ENCODE results near the gene KCNK5. TPM values are rescaled to one million over a fixed set of nuclear protein-coding genes. Genes with fewer than 3 reads are reported as not detected.

The KCNK5 gene
- polyA plus RNA-seq, 1 donor: 31.4 TPM

GRCh38 chr6:39166912-39167290 is 62.4 kb downstream of the KCNK5 start:
- WGBS (ENCODE audit: insufficient coverage, low lambda C conversion rate): no CpG with 5 or more reads among the region's 5 CpGs
- no peaks in the 10 kb centered on the region for H3K27me3 ChIP-seq (ENCODE audit: control insufficient read depth, insufficient read depth, low read length)
- H3K36me3 ChIP-seq (ENCODE audit: control insufficient read depth, insufficient read depth, low read length): no peaks in the 10 kb centered on the region
- H3K9me3 ChIP-seq (ENCODE audit: control insufficient read depth, low read depth, low read length): peaks cover 3% of the 10 kb centered on the region
- no peak overlapping the region for H3K4me3 ChIP-seq (ENCODE audit: low read length)
- peak in 1 of 2 donors; percentile 63 for DNase-seq
- peaks cover 8% of the 10 kb centered on the region for H3K4me1 ChIP-seq (ENCODE audit: control insufficient read depth, insufficient read depth, low read length)
- no peak overlapping the region for H3K27ac ChIP-seq (ENCODE audit: low read length)

DNA sequence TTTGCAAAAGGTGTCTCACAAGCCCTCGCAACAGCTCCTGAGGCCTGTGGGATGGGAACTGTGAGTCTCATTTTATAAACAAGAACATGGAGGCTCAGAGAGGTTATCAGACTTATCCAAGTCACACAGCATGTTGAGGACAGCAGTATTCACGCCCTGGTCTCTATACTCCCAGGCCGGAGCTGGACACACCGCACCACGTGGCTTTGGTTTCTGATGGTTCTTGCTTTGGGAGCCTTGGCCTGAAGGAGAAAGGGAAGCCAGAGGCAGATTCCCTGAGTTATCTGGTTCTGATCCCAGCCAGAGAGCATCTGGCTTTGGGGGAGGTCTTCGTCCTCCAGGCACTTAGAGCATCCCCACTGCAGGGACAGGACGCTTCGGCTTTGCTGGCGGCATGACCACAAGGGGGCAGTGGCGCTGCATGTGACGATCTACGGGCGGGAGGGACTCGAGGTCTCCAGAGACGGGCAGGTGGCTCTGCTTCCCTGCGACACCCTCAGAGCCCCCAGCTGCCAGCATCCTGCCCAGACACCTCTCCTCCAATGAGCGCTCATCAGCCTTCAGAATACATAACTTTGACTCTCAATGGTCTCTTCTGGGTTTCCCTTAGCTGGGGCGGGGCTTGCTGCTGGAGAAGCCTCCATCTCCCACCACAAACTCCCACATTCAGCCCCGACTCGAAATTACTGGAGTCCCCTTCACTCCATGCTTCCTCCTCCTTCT is 62.9 kb downstream of the KCNK5 start:
- Histone ChIP-seq H3K4me3 (ENCODE audit: low read length) (no peak overlapping the region), H3K4me1 (ENCODE audit: control insufficient read depth, insufficient read depth, low read length) (peaks cover 8% of the 10 kb centered on the region), H3K27ac (ENCODE audit: low read length) (no peak overlapping the region), H3K27me3 (ENCODE audit: control insufficient read depth, insufficient read depth, low read length) (no peaks in the 10 kb centered on the region), H3K36me3 (ENCODE audit: control insufficient read depth, insufficient read depth, low read length) (no peaks in the 10 kb centered on the region), H3K9me3 (ENCODE audit: control insufficient read depth, low read depth, low read length) (no peaks in the 10 kb centered on the region)
- DNase-seq: peak; percentile 71 to 77
- WGBS (ENCODE audit: insufficient coverage, low lambda C conversion rate): 0% methylated on average over 1 of the region's 20 CpGs

GRCh38 chr6:39157511-39157910 is 71.8 kb downstream of the KCNK5 start:
- Histone ChIP-seq H3K4me1 (ENCODE audit: control insufficient read depth, insufficient read depth, low read length) (no peaks in the 10 kb centered on the region), H3K27me3 (ENCODE audit: control insufficient read depth, insufficient read depth, low read length) (peaks cover 2% of the 10 kb centered on the region), H3K4me3 (ENCODE audit: low read length) (no peak overlapping the region), H3K36me3 (ENCODE audit: control insufficient read depth, insufficient read depth, low read length) (no peaks in the 10 kb centered on the region), H3K9me3 (ENCODE audit: control insufficient read depth, low read depth, low read length) (no peaks in the 10 kb centered on the region), H3K27ac (ENCODE audit: low read length) (no peak overlapping the region)
- WGBS (ENCODE audit: insufficient coverage, low lambda C conversion rate): no CpG with 5 or more reads among the region's 3 CpGs
- no peak for DNase-seq

DNA sequence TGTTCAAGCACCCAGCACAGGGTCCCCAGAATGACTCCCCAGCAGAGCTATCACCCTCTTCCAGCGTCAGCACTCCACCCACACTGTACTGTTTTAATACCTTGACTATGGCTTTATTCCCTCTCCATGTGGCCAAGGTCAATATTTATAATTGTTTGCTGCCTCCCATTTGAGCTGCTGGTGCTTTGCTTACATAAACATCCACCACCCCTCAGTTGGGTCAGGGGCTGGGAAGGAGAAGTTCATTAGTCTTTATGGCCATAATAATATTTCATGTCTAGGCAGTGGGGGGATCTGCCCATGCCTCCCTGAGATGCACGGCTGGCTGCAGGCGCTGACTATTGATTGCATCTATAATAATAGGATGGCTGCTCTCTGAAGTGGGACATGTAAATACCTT is 72.5 kb downstream of the KCNK5 start:
- WGBS (ENCODE audit: insufficient coverage, low lambda C conversion rate): no CpG with 5 or more reads among the region's 3 CpGs
- Histone ChIP-seq H3K27ac (ENCODE audit: low read length) (no peak overlapping the region), H3K4me1 (ENCODE audit: control insufficient read depth, insufficient read depth, low read length) (no peaks in the 10 kb centered on the region), H3K27me3 (ENCODE audit: control insufficient read depth, insufficient read depth, low read length) (peaks cover 8% of the 10 kb centered on the region), H3K36me3 (ENCODE audit: control insufficient read depth, insufficient read depth, low read length) (no peaks in the 10 kb centered on the region), H3K4me3 (ENCODE audit: low read length) (no peak overlapping the region), H3K9me3 (ENCODE audit: control insufficient read depth, low read depth, low read length) (no peaks in the 10 kb centered on the region)
- no peak for DNase-seq

- 100% methylated on average over 1 of the region's 4 CpGs for WGBS (ENCODE audit: insufficient coverage, low lambda C conversion rate)
- no peaks in the 10 kb centered on the region for H3K9me3 ChIP-seq (ENCODE audit: control insufficient read depth, low read depth, low read length)
- H3K27me3 ChIP-seq (ENCODE audit: control insufficient read depth, insufficient read depth, low read length): peaks cover 13% of the 10 kb centered on the region
- H3K27ac ChIP-seq (ENCODE audit: low read length): no peak overlapping the region
- H3K4me3 ChIP-seq (ENCODE audit: low read length): no peak overlapping the region
- H3K36me3 ChIP-seq (ENCODE audit: control insufficient read depth, insufficient read depth, low read length): no peaks in the 10 kb centered on the region
- H3K4me1 ChIP-seq (ENCODE audit: control insufficient read depth, insufficient read depth, low read length): no peaks in the 10 kb centered on the region
- no peak for DNase-seq
Observed at GRCh38 chr6:39154705-39155104, 74.6 kb downstream of the KCNK5 start.

DNA sequence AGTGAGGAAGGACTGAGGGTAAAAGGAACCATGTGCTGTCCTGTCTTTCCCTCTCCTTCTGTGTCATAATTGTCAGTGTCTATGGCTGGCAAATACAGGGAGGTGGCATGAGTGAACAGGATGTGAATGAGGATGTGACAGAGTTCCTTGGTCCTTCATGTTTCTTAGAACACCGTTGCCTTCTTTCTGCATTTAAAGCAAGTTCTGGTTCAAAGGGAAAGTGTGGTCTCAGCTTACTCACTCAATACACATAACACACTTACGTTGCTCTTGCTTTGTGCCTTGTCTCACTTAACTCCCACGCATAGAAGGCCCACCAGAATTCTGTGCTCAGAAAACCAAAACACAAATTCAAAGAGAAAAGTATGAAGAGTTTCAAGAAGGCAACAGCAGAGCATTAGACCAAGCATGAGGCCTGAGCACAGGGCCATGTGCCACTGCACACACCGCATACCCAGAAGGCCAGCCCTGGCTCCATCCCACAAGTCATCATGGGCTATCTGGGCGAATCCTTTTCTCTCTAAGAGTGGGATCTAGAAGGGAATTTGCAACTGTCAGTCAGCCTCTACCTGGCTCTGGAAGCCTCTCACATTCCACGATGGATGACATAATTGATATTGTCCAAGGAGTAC is 75.4 kb downstream of the KCNK5 start:
- WGBS (ENCODE audit: insufficient coverage, low lambda C conversion rate): no CpG with 5 or more reads among the region's 6 CpGs
- no peaks in the 10 kb centered on the region for H3K36me3 ChIP-seq (ENCODE audit: control insufficient read depth, insufficient read depth, low read length)
- no peak for DNase-seq

GRCh38 chr6:39152262-39152661 is 77.0 kb downstream of the KCNK5 start:
- Histone ChIP-seq H3K9me3 (ENCODE audit: control insufficient read depth, low read depth, low read length) (no peaks in the 10 kb centered on the region), H3K36me3 (ENCODE audit: control insufficient read depth, insufficient read depth, low read length) (no peaks in the 10 kb centered on the region)
- 76% methylated on average over 5 of the region's 5 CpGs for WGBS (ENCODE audit: insufficient coverage, low lambda C conversion rate)

More for the DNA sequence above, 75.4 kb downstream of the KCNK5 start:
- peaks cover 13% of the 10 kb centered on the region for H3K27me3 ChIP-seq (ENCODE audit: control insufficient read depth, insufficient read depth, low read length)
- no peak overlapping the region for H3K4me3 ChIP-seq (ENCODE audit: low read length)
- H3K9me3 ChIP-seq (ENCODE audit: control insufficient read depth, low read depth, low read length): no peaks in the 10 kb centered on the region
- H3K4me1 ChIP-seq (ENCODE audit: control insufficient read depth, insufficient read depth, low read length): no peaks in the 10 kb centered on the region
- H3K27ac ChIP-seq (ENCODE audit: low read length): no peak overlapping the region

GRCh38 chr6:39151211-39151610 is 78.1 kb downstream of the KCNK5 start:
- Histone ChIP-seq H3K9me3 (ENCODE audit: control insufficient read depth, low read depth, low read length) (no peaks in the 10 kb centered on the region), H3K27me3 (ENCODE audit: control insufficient read depth, insufficient read depth, low read length) (peaks cover 21% of the 10 kb centered on the region), H3K4me3 (ENCODE audit: low read length) (no peak overlapping the region), H3K4me1 (ENCODE audit: control insufficient read depth, insufficient read depth, low read length) (no peaks in the 10 kb centered on the region), H3K27ac (ENCODE audit: low read length) (no peak overlapping the region), H3K36me3 (ENCODE audit: control insufficient read depth, insufficient read depth, low read length) (no peaks in the 10 kb centered on the region)
- no peak for DNase-seq
- 70% methylated on average over 2 of the region's 3 CpGs for WGBS (ENCODE audit: insufficient coverage, low lambda C conversion rate)

More at GRCh38 chr6:39152262-39152661, 77.0 kb downstream of the KCNK5 start:
- Histone ChIP-seq H3K27ac (ENCODE audit: low read length) (no peak overlapping the region), H3K27me3 (ENCODE audit: control insufficient read depth, insufficient read depth, low read length) (peaks cover 17% of the 10 kb centered on the region), H3K4me3 (ENCODE audit: low read length) (no peak overlapping the region), H3K4me1 (ENCODE audit: control insufficient read depth, insufficient read depth, low read length) (no peaks in the 10 kb centered on the region)
- no peak for DNase-seq

- WGBS (ENCODE audit: insufficient coverage, low lambda C conversion rate): no CpG with 5 or more reads among the region's 1 CpG
- Histone ChIP-seq H3K4me1 (ENCODE audit: control insufficient read depth, insufficient read depth, low read length) (no peaks in the 10 kb centered on the region), H3K27me3 (ENCODE audit: control insufficient read depth, insufficient read depth, low read length) (peaks cover 12% of the 10 kb centered on the region), H3K9me3 (ENCODE audit: control insufficient read depth, low read depth, low read length) (no peaks in the 10 kb centered on the region), H3K27ac (ENCODE audit: low read length) (no peak overlapping the region), H3K4me3 (ENCODE audit: low read length) (no peak overlapping the region), H3K36me3 (ENCODE audit: control insufficient read depth, insufficient read depth, low read length) (no peaks in the 10 kb centered on the region)
- no peak for DNase-seq
Observed at GRCh38 chr6:39144481-39145173, 84.6 kb downstream of the KCNK5 start.

GRCh38 chr6:39143238-39143930 is 85.9 kb downstream of the KCNK5 start:
- WGBS (ENCODE audit: insufficient coverage, low lambda C conversion rate): 94% methylated on average over 7 of the region's 13 CpGs
- H3K27me3 ChIP-seq (ENCODE audit: control insufficient read depth, insufficient read depth, low read length): peaks cover 10% of the 10 kb centered on the region
- H3K27ac ChIP-seq (ENCODE audit: low read length): no peak overlapping the region
- DNase-seq: no peak
- H3K4me1 ChIP-seq (ENCODE audit: control insufficient read depth, insufficient read depth, low read length): no peaks in the 10 kb centered on the region
- no peaks in the 10 kb centered on the region for H3K9me3 ChIP-seq (ENCODE audit: control insufficient read depth, low read depth, low read length)
- H3K4me3 ChIP-seq (ENCODE audit: low read length): no peak overlapping the region
- H3K36me3 ChIP-seq (ENCODE audit: control insufficient read depth, insufficient read depth, low read length): no peaks in the 10 kb centered on the region

All from large intestine (tissue), 3 donors.